ENCODE data around the gene ARL2. TPM values are rescaled to one million over a fixed set of nuclear protein-coding genes. Genes with fewer than 3 reads are reported as not detected.

ARL2 gene
- total RNA-seq, 4 donors from 2014 or later: 64.4 to 103 (median 77.2) TPM

DNA sequence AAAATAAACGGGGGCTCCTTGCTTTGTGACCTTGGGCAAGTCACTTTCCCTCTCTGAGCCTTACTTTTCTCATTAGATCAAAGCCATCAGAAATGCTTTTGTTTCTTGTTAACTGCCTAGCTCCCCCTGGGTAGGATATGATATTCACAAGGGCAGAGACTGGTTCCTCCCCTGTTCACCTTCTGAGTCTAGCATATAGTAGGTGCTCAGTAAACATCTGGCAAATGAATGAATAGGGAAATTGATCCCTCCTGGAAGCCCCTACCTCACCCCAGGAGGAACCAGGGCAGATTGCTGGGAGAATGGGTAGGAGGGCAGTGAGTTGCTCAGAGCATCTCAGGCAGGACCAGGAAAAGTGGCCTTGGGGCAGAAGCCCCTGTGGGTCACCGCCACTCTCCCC lies 20.5 kb downstream of the ARL2 start:
- TF ChIP-seq, protein P1, sequence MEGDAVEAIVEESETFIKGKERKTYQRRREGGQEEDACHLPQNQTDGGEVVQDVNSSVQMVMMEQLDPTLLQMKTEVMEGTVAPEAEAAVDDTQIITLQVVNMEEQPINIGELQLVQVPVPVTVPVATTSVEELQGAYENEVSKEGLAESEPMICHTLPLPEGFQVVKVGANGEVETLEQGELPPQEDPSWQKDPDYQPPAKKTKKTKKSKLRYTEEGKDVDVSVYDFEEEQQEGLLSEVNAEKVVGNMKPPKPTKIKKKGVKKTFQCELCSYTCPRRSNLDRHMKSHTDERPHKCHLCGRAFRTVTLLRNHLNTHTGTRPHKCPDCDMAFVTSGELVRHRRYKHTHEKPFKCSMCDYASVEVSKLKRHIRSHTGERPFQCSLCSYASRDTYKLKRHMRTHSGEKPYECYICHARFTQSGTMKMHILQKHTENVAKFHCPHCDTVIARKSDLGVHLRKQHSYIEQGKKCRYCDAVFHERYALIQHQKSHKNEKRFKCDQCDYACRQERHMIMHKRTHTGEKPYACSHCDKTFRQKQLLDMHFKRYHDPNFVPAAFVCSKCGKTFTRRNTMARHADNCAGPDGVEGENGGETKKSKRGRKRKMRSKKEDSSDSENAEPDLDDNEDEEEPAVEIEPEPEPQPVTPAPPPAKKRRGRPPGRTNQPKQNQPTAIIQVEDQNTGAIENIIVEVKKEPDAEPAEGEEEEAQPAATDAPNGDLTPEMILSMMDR (IDR thresholded peaks at IDR 0.05): no peak
- no peak for TF ChIP-seq POLR2A (IDR thresholded peaks at IDR 0.05)
- no peak overlapping the region for H3K27ac ChIP-seq
- H3K36me3 ChIP-seq: peaks cover 0 to 78% (median 0%) of the 10 kb centered on the region in 3 donors
- H3K9me3 ChIP-seq: no peaks in the 10 kb centered on the region
- peaks cover 0 to 3% (median 0%) of the 10 kb centered on the region in 4 donors for H3K4me1 ChIP-seq
- no peak for DNase-seq
- H3K4me3 ChIP-seq: no peak overlapping the region
- no peaks in the 10 kb centered on the region for H3K27me3 ChIP-seq

- Histone ChIP-seq H3K27ac (no peak overlapping the region), H3K4me1 (peaks cover 0 to 6% (median 2%) of the 10 kb centered on the region in 4 donors), H3K9me3 (no peaks in the 10 kb centered on the region), H3K27me3 (no peaks in the 10 kb centered on the region), H3K36me3 (peaks cover 0 to 81% (median 0%) of the 10 kb centered on the region in 3 donors), H3K4me3 (no peak overlapping the region)
- TF ChIP-seq POLR2A (IDR thresholded peaks at IDR 0.05): no peak
- TF ChIP-seq, protein P1 (IDR thresholded peaks at IDR 0.05): no peak
- DNase-seq: no peak
These were observed 21.6 kb downstream of the ARL2 start for GRCh38 chr11:65035579-65035978.

- no peak for TF ChIP-seq POLR2A (IDR thresholded peaks at IDR 0.05)
- TF ChIP-seq, protein P1 (IDR thresholded peaks at IDR 0.05): no peak
- Histone ChIP-seq H3K4me3 (no peak overlapping the region), H3K9me3 (no peaks in the 10 kb centered on the region), H3K36me3 (peaks cover 0 to 74% (median 0%) of the 10 kb centered on the region in 3 donors), H3K4me1 (peaks cover 0 to 10% (median 5%) of the 10 kb centered on the region in 4 donors), H3K27me3 (no peaks in the 10 kb centered on the region), H3K27ac (no peak overlapping the region)
- DNase-seq: no peak
These were observed 23.0 kb downstream of the ARL2 start for GRCh38 chr11:65036931-65037330.

GRCh38 chr11:65040520-65040846 lies 26.5 kb downstream of the ARL2 start:
- Histone ChIP-seq H3K36me3 (peaks cover 0 to 53% (median 0%) of the 10 kb centered on the region in 3 donors), H3K4me1 (peaks cover 0 to 31% (median 5%) of the 10 kb centered on the region in 4 donors), H3K27me3 (no peaks in the 10 kb centered on the region), H3K4me3 (peak overlapping the region; percentile 73 to 89 (median 82)), H3K9me3 (no peaks in the 10 kb centered on the region), H3K27ac (peak overlapping the region; percentile 88 to 94 (median 92))
- DNase-seq: no peak
- TF ChIP-seq, protein P1 (IDR thresholded peaks at IDR 0.05): no peak
- TF ChIP-seq POLR2A (IDR thresholded peaks at IDR 0.05): no peak

GRCh38 chr11:65040847-65041622 lies 27.1 kb downstream of the ARL2 start, which contains the start of gene SAC3D1:
TSS of gene SAC3D1 (plus strand) at chr11:65041210. CDS start at chr11:65041293, 83 bp downstream.
- peak; percentile 90 to 95 (median 94) for DNase-seq
- Histone ChIP-seq H3K4me3 (peak within 1 kb of the TSS; percentile 73 to 89 (median 82)), H3K27me3 (no peaks in the 10 kb centered on the region), H3K4me1 (peaks cover 0 to 36% (median 5%) of the 10 kb centered on the region in 4 donors), H3K27ac (peak within 1 kb of the TSS; percentile 88 to 94 (median 92)), H3K9me3 (no peaks in the 10 kb centered on the region), H3K36me3 (peaks cover 0 to 53% (median 0%) of the 10 kb centered on the region in 3 donors)
- TF ChIP-seq, protein P1 (IDR thresholded peaks at IDR 0.05): peak in 1 of 6 experiments; percentile 14
- no peak for TF ChIP-seq POLR2A (IDR thresholded peaks at IDR 0.05)

All from Peyer's patch (tissue), 4 donors.